Measurements from ENCODE around the gene ANKLE2. TPM values are rescaled to one million over a fixed set of nuclear protein-coding genes. Genes with fewer than 3 reads are reported as not detected.

The ANKLE2 gene
- total RNA-seq, 1 experiment from 2014 or later, result 80.3 TPM

DNA sequence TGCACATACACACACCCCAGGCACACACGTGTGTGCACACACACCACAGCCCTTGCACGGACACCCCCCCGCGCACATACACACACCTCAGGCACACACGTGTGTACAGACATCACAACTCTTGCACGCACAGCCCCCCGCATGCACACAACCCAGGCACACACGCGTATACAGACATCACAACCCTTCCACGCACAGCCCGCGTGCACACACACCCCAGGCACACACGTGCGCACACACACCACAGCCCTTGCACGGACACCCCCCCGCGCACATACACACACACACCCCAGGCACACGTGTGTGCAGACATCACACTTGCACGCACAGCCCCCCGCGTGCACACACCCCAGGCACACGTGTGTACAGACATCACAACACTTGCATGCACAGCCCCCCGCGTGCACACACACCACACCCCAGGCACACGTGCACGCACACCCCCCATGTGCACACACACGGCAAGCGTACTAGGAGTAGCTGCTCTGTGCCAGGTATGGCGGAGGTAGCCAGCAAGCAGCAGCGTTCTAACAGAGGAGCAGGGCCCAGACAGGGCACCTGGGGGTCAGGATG lies 18.2 kb upstream of the ANKLE2 start:
- Histone ChIP-seq H3K14ac (ENCODE audit: insufficient read depth, low read length) (no peak overlapping the region), H3K27ac (ENCODE audit: insufficient read length, low read depth, low read length) (no peak overlapping the region), H3K9ac (ENCODE audit: extremely low read depth, insufficient read length, low read length) (no peak overlapping the region), H4K5ac (ENCODE audit: insufficient read length, low read depth, low read length) (no peak overlapping the region), H2BK12ac (ENCODE audit: insufficient read length, low read depth, low read length) (no peak overlapping the region), H3K18ac (ENCODE audit: insufficient read length, low read depth, low read length) (no peak overlapping the region), H3K79me1 (ENCODE audit: insufficient read depth, low read depth, low read length, poor library complexity, severe bottlenecking) (no peaks in the 10 kb centered on the region), H3K23me2 (ENCODE audit: insufficient read length, low read depth, low read length, poor library complexity, severe bottlenecking) (no peaks in the 10 kb centered on the region), H2BK15ac (ENCODE audit: low read depth, low read length) (no peak overlapping the region), H3T11ph (ENCODE audit: low read length) (no peak overlapping the region), H2AFZ (ENCODE audit: low read length) (no peak overlapping the region), H3K56ac (ENCODE audit: insufficient read length, low read depth, low read length) (no peak overlapping the region), H3K4me1 (ENCODE audit: insufficient read depth, low read length) (no peaks in the 10 kb centered on the region), H4K91ac (ENCODE audit: insufficient read length, low read depth, low read length) (no peak overlapping the region), H4K20me1 (ENCODE audit: control insufficient read depth, insufficient read depth, insufficient read length) (peaks cover 2% of the 10 kb centered on the region), H3K27me3 (ENCODE audit: insufficient read depth, low read length) (no peaks in the 10 kb centered on the region), H3K4ac (ENCODE audit: low read depth, low read length) (no peak overlapping the region), H4K8ac (replicated peaks; ENCODE audit: insufficient read length, low read depth, low read length) (no peak overlapping the region), H2BK120ac (ENCODE audit: low read depth, low read length, poor library complexity, severe bottlenecking) (no peak overlapping the region), H3K23ac (ENCODE audit: insufficient read length, low read depth, low read length) (no peak overlapping the region), H2BK5ac (ENCODE audit: insufficient read length, low read length) (no peak overlapping the region), H3K79me2 (ENCODE audit: insufficient read depth, low read length) (no peaks in the 10 kb centered on the region), H3K4me2 (ENCODE audit: insufficient read depth, insufficient read length, low read length) (no peak overlapping the region), H2BK20ac (ENCODE audit: low read depth, low read length, poor library complexity, severe bottlenecking) (no peak overlapping the region), H3K9me3 (ENCODE audit: control insufficient read depth, low read depth, low read length) (no peaks in the 10 kb centered on the region), H2AK5ac (ENCODE audit: insufficient read length, low read length) (no peak overlapping the region)
- Mint-ChIP-seq H3K27me3 (ENCODE audit: low read depth) (peaks cover 1% of the 10 kb centered on the region; the same call in 1 of the 2 replicates), H3K4me1 (no peaks in the 10 kb centered on the region), H3K36me3 (ENCODE audit: insufficient read depth in 1 of 3, low read depth in 3 of 3) (peaks cover 33 to 82% (median 74%) of the 10 kb centered on the region in 3 experiments), H3K9me3 (no peaks in the 10 kb centered on the region), H3K4me3 (no peak overlapping the region), H3K27ac (peak overlapping the region; percentile 41 to 75 (median 55); a peak in 6 of 7 replicates)
- no peak for TF ChIP-seq CTCF (conservative IDR thresholded peaks at IDR 0.05)
- WGBS (ENCODE audit: extremely low coverage, insufficient read length, low lambda C conversion rate), result no CpG with 5 or more reads among the region's 30 CpGs
- no peak for DNase-seq
